GM04504 (cell line): ENCODE measurements around the gene MTMR3.
A peak's percentile ranks its signal among the peaks of the same experiment; 100 is the strongest.
"Not testable (repeated sequence)": the region's sequence is repeated elsewhere in the genome, so short reads cannot be mapped to it uniquely, and the experiment has no call there.

ENCODE experiments used
- DNase-seq: peaks from one replicate; pipeline ENCODE4 v3.0.0-alpha.2; 2012; ENCODE audit warnings: low read depth

Gene MTMR3

DNA sequence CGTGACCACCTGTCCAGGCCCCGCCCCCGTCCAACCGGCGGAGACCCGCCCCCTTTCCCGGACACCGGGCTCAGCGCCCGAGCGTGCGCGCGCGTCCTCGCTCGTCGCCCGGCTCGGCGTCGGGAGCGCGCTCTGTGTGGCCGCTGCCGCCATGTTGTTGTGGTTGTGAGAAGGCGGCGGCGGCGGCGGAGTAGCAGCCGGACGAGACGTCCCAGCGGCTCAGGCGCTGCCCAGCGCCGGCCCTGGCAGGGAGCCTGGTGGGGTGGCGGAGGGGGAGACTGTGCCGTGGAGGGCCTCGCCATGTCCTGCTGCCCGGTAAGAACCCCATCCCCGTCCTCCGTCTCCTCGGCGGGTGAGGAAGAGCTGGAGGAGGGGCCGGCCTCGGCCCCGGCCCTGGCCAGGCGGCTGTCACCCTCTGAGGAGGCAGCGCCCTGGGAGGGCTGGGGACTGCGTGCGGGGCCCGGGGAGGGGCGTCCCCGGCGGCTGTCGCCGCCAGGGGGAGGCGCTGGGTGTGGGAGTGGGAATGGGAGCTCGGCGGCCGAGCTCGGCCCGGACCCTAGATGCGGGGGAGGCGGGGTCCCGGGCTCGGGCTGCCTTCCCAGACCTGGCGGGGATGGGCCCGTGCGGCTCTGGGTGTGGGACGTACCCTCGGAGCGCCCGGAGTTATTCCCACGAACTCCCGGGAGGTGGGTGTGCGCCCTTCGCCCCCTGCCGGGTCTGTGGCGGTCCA lies at the start of gene MTMR3:
Gene MTMR3 (plus strand): TSS at position 130 of the 730 bp plus-strand sequence. CDS start 87,886 bp downstream, outside the sequence.
- DNase-seq: peak; percentile 77

GRCh38 chr22:29833392-29833965 lies 49.5 kb upstream of the MTMR3 start:
- DNase-seq: no peak

- no peak for DNase-seq
These were observed 48.9 kb upstream of the MTMR3 start for GRCh38 chr22:29834046-29834445.

DNA sequence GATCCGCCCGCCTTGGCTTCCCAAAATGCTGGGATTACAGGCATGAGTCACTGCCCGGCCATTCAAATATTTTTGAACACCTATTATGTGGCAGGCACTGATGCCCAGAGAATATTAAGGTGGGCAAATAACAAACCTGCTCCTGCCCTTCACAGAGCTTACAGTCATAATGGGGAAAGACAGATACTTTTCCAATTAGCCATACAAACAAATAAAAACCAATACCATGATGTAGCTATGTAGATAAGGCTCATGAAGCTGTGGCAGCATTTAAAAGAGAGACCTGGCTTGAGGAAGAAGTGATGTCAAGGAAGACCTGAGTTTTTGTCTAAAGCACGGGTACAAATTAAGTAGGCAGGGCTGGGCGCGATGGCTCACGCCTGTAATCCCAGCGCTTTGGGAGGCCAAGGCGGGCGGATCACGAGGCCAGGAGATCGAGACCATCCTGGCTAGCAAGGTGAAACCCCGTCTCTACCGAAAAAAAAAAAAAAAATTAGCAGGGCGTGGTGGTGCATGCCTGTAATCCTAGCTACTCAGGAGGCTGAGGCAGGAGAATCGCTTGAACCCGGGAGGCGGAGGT lies 46.1 kb upstream of the MTMR3 start:
- not testable (repeated sequence) for DNase-seq

DNA sequence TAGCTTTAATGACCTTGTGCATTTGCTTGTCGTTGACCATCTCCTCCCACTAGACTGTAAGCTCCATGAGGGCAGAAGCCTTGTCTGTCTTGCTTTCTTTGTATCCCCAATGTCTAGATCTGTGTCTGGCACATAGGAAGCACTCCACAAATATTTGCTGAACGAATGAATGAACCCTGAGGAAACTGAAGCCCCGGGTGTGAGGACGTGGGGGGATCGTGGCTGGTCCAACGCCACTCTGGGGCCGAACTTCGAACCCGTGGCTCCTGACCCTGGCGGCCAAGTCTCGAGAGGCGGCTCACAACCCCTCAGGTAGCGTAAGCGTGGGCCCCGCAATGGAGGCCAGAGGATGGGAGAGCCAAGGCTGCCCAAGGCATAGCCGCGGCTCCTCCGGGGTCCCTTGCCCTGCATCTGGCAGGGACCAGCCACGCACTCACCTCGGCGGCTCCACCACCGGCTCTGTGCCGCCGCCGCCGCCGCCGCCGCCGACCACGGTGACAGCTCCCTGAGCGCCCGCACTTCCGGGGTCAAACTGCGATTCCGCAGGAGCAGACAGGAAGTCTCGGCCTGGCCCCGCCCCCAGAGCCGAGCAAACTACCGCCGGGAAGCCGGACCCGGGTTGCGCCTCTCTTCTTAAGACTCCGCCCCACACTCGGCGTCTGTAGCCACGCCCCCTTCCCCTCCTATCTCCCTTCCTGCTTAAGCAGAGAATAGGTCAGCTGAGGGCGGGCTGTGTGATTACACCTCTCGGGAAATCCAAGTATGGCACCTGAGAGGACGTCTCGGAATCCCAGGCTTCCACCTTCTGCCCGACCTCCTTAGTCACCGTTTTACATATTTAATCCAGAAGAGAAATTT lies 45.0 kb upstream of the MTMR3 start, which contains the start of gene ASCC2:
Gene ASCC2 (minus strand): TSS at position 534 of the 858 bp plus-strand sequence. CDS start 5,949 bp downstream, outside the sequence.
- DNase-seq: peak; percentile 90

DNA sequence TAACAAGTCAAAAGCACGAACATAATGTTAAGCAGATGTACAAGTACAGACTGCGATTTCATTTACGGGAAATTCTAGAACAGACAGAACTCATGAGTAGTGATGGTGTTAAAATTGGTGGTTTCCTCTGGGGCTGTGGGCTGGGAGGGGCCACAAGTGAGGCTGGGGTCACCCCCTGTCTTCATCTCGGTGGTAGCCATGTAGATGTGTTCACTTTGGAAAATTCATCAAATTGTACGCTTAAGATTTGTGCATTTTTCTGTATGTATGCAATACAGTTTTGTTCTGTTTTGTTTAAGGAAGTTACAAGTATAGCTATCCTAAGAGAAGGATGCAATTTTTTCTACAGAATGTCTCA lies 44.4 kb upstream of the MTMR3 start:
- no peak for DNase-seq

DNA sequence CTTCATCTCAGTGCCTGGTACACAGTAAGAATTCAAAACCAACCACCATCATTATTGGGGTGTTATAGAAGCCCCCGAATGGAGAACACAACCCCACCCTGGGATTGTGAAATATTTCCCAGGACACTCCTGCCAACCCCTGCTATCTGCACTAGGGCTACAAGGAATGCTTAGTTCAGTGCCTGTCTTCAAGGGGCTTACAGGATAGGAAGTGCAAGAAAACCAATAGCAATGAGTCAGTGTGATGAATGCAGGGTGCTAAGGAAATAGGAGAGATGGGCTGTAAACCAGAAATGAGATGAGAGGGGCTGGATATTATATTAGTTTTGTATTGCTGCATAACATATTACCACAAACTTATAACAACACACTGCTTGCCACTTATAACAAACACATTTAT lies 43.9 kb upstream of the MTMR3 start:
- no peak for DNase-seq

GRCh38 chr22:29840498-29840897 lies 42.5 kb upstream of the MTMR3 start:
- DNase-seq: no peak

DNA sequence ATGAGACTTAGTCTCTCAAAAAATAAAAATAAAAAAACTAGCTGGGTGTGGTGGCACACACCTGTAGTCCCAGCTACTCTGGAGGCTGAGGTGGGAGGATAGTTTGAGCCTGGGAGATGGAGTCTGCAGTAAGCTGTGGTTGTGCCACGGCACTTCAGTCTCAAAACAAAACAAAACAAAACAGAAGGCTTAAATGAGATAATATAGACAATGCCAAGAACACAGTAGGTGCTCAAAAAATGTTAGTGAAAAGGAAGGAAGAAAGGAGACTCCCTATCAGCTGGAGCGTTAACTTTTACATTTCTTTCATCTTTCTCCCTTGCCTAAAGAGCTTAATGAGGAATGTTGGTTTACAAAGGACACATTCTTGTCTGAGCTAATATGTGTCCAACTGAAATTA lies 40.8 kb upstream of the MTMR3 start:
- no peak for DNase-seq

- peak; percentile 90 for DNase-seq
These were observed 40.2 kb upstream of the MTMR3 start for GRCh38 chr22:29842740-29843139.

GRCh38 chr22:29846290-29846689 lies 36.7 kb upstream of the MTMR3 start:
- no peak for DNase-seq

- DNase-seq: no peak
These were observed 34.9 kb upstream of the MTMR3 start for GRCh38 chr22:29848111-29848510.

DNA sequence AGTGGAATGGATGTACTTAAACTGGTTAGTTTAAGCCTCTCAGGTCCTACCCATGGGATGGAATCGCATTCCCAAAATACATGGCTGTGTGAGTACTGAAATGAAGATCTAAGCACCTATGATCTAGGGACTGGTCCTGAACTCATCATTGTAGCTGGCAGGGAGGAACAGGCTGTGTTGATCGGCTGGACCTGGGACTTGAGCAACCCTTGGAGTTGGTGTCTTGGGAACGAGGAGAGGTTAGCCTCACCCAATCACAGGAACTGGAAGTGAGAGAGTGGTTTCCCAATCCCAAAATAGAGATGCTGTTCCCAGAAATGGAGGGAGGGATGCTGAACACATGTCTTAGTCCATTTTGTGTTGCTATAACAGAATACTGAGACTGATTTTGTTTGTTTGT lies 28.5 kb upstream of the MTMR3 start:
- no peak for DNase-seq

DNA sequence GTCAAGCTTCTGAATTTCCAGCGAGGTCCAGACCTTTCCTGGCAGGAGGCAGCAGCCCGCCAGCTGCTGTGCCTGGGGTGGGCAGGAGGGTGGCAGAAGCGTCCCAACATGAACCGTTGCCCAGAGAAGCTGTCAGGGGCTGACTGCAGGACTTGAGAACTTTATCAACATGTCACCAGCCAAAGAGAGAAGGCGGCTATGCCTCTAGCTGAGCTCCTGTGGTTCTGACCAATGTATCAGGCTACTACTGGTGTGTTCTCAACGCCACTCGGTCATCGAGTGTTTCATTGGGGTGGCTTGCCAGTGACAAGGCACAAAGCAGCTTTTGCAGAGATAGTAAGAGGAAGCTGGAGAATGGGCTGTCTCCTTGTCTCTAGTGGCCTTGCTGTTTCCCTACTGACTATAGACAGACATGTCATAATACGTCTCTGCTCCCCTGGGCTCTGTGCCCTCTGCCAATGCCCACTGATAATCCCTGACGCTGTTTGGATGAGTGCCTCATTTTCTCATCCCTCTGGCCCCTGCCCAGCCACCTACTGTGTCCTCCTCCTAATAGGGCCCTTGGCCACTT lies 27.3 kb upstream of the MTMR3 start:
- no peak for DNase-seq

DNA sequence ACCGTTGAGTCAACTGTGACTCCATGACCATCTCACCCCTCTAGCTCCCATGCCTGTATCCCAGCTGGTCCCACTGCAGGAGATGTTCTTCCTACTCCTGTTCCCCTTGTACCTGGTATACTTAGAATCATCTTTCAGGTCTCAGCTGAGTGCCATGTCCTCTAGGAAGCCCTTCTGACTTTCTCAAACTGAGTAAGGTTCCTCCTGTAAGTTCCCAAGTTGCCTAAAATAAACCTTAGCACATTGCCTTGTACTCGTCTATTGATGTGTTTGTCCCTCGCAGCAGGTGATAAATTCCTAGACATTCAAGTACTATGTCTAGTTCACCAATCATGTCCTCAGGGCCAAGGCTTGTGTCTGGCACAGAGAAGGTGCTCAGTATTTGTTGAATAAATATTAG lies 26.5 kb upstream of the MTMR3 start:
- no peak for DNase-seq

- not testable (repeated sequence) for DNase-seq
These were observed 23.9 kb upstream of the MTMR3 start for GRCh38 chr22:29859030-29859429.

DNA sequence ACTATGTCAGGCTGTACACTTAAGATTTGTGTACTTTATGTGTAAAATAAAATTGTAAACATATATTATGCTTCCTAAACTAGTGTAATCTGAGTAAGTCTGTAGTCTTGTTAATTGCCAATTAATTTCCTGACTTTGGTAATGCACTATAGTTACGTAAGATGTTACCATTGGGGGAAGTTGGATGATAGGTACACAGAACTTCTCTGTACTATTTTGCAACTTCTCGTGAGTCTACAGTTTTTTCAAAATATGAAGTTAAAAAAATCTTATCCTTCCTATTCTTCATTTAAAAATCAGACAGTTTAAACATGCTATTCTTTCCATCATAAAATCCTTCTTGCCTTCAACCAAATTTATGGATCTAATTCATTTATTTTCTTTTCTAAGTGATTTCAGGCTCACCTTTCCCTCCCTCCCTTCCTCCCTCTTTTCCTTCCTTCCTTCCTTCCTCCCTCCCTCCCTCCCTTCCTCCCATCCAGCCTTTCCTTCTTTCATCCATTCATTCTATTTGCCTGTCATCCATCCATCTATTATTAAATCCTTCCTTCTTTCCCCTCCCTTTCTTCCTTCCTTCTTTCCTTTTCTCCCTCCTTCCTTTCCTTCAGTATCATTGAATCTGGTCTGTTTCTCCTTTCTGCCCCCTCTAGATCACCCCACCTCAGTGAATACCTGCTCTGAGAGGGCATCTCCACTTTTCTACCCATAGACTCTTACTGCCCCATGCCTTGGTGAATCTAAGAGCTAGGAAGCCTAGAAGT lies 22.8 kb upstream of the MTMR3 start:
- no peak for DNase-seq

- DNase-seq: no peak
These were observed 21.2 kb upstream of the MTMR3 start for GRCh38 chr22:29861672-29862297.

- DNase-seq: not testable (repeated sequence)
These were observed 17.4 kb upstream of the MTMR3 start for GRCh38 chr22:29865572-29865971.

GRCh38 chr22:29867260-29867659 lies 15.7 kb upstream of the MTMR3 start:
- DNase-seq: no peak

- no peak for DNase-seq
These were observed 15.1 kb upstream of the MTMR3 start for GRCh38 chr22:29867851-29868250.
